Right lobe of liver (tissue), 4 donors: ENCODE results near the gene KRTAP12-2.

Experiments used
- POLR2A ChIP-seq: fragments of 450-650 bp; IDR thresholded peaks from one replicate; pipeline ENCODE4 v1.6.1; 2017; ENCODE audit warnings: antibody characterized with exemption, mild to moderate bottlenecking
- TF ChIP-seq, protein P1 (sequence below), 4 donors: fragments of 200-600 bp in 3 of 4; fragments of 450-650 bp in 1 of 4; IDR thresholded peaks; one replicate each; pipeline versions ENCODE4 v1.5.1 to v1.8.0; 2016 to 2022; ENCODE audit warnings: antibody characterized with exemption in 4 of 4, mild to moderate bottlenecking in 2 of 4
- donor health status: DM: no; HTN: no; CAD: no.
- donor health status: DM: no; HTN: no; CAD: no.
- donor health status: DM: no; HTN: yes; CAD: no.

GRCh38 chr21:44648557-44649311 is 18.0 kb downstream of the KRTAP12-2 start:
- TF ChIP-seq POLR2A = no peak
- TF ChIP-seq, protein P1, sequence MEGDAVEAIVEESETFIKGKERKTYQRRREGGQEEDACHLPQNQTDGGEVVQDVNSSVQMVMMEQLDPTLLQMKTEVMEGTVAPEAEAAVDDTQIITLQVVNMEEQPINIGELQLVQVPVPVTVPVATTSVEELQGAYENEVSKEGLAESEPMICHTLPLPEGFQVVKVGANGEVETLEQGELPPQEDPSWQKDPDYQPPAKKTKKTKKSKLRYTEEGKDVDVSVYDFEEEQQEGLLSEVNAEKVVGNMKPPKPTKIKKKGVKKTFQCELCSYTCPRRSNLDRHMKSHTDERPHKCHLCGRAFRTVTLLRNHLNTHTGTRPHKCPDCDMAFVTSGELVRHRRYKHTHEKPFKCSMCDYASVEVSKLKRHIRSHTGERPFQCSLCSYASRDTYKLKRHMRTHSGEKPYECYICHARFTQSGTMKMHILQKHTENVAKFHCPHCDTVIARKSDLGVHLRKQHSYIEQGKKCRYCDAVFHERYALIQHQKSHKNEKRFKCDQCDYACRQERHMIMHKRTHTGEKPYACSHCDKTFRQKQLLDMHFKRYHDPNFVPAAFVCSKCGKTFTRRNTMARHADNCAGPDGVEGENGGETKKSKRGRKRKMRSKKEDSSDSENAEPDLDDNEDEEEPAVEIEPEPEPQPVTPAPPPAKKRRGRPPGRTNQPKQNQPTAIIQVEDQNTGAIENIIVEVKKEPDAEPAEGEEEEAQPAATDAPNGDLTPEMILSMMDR (IDR thresholded peaks at IDR 0.05) = no peak
